ENCODE results near the gene ASCC1. TPM values are rescaled to one million over a fixed set of nuclear protein-coding genes. Genes with fewer than 3 reads are reported as not detected.

The ASCC1 gene
- total and polyA plus RNA-seq, 2 of the 13 experiments (the other 11 are each of a cell fraction or from before 2014, with no cell fraction given): 21.6 to 30.1 TPM

- Histone ChIP-seq H3K36me3 (replicated peaks in 1 of 2; ENCODE audit: control insufficient read depth in 1 of 2, insufficient read depth in 2 of 2, low read length in 2 of 2) (peaks cover 7 to 34% of the 10 kb centered on the region in 2 experiments; a peak in 4 of 5 replicates), H3K9ac (ENCODE audit: insufficient read depth, low read depth, low read length) (no peak overlapping the region), H2AFZ (ENCODE audit: low read length) (no peak overlapping the region), H3K4me2 (ENCODE audit: low read depth, low read length) (no peak overlapping the region), H3K4me1 (ENCODE audit: insufficient read depth, low read length) (0 out of 2 replicates have a peak, but pooled peaks cover 13% of the 10 kb centered on the region), H3K4me3 (replicated peaks in 1 of 3; ENCODE audit: insufficient read depth in 1 of 3, low read depth in 2 of 3, low read length in 3 of 3) (no peak overlapping the region), H3K79me2 (ENCODE audit: insufficient read depth, low read length) (peaks cover 23% of the 10 kb centered on the region), H3K27me3 (ENCODE audit: control insufficient read depth in 1 of 2, insufficient read depth in 2 of 2, low read length in 2 of 2) (no peaks in the 10 kb centered on the region), H3K9me3 (ENCODE audit: low read length) (no peaks in the 10 kb centered on the region), H3K27ac (ENCODE audit: extremely low read length, insufficient read depth, low read length) (no peak overlapping the region), H4K20me1 (ENCODE audit: insufficient read depth, low read length) (no peaks in the 10 kb centered on the region)
- TF ChIP-seq SOX6 (IDR thresholded peaks at IDR 0.05): no peak
- TF ChIP-seq SOX6 (CRISPR knock-in tag; IDR thresholded peaks at IDR 0.05): no peak
- no peak for TF ChIP-seq ZNF572 (CRISPR knock-in tag; IDR thresholded peaks at IDR 0.05)
- no peak for TF ChIP-seq ATF7-NPFF (CRISPR knock-in tag; IDR thresholded peaks at IDR 0.05; ENCODE audit: low read depth)
- no peak for TF ChIP-seq HNF4A (CRISPR knock-in tag; IDR thresholded peaks at IDR 0.05)
- no peak for TF ChIP-seq ZNF160 (CRISPR knock-in tag; IDR thresholded peaks at IDR 0.05)
- TF ChIP-seq ZNF280D (CRISPR knock-in tag; IDR thresholded peaks at IDR 0.05): no peak
- no peak for TF ChIP-seq ELF1 (CRISPR knock-in tag; IDR thresholded peaks at IDR 0.05)
- no peak for TF ChIP-seq MAX (IDR thresholded peaks at IDR 0.05)
- TF ChIP-seq U2AF2 (IDR thresholded peaks at IDR 0.05; ENCODE audit: low read depth, low read length): no peak
- TF ChIP-seq GTF2F1 (IDR thresholded peaks at IDR 0.05; ENCODE audit: low read length): no peak
- TF ChIP-seq FOXA1 (IDR thresholded peaks at IDR 0.05): no peak
- TF ChIP-seq FOXA1 (CRISPR knock-in tag; IDR thresholded peaks at IDR 0.05): no peak
- no peak for TF ChIP-seq ZNF546 (CRISPR knock-in tag; conservative IDR thresholded peaks at IDR 0.05)
- TF ChIP-seq ARID3A (IDR thresholded peaks at IDR 0.05; ENCODE audit: low read depth, low read length): no peak
- FAIRE-seq: no peak
- 91% methylated on average over 8 of the region's 8 CpGs for whole genome bisulfite sequencing (ENCODE audit: low lambda C conversion rate)
- ChIA-PET CTCF (ENCODE audit: low intra/inter-chr PET ratio, low total read pairs) (no interaction called here), POLR2A (interaction anchor here (0.8 to 1.7 kb wide), 3 partner anchors 7 to 44 kb away, joined by 3 to 4 read pairs (median 3); partner anchors contain the start of gene DDIT4)
- no peak for ATAC-seq
- in situ Hi-C loops (cut with HindIII; ENCODE audit: extremely low pct_ligation_motif_present, low pct_unique_long_range_greater_than_20kb) (no loop called here), intact Hi-C loops (cut with micrococcal nuclease; ENCODE audit: unreplicated experiment) (loop anchor here (10.0 kb wide), 2 partner anchors 95 to 105 kb away; no protein-coding TSS in a partner anchor)
- no peak for DNase-seq (ENCODE audit: low spot score)
- no TSS peak for BruUV-seq (replicated peaks)
Measured at GRCh38 chr10:72229261-72230251, 13.5 kb upstream of the ASCC1 start.

Data from HepG2 (cell line).